Activated T-cell treated with anti-CD3 and anti-CD28 coated beads, Interleukin-2, amount 50 U/mL, for 4 hours (primary cell): ENCODE results near the gene TUBGCP4. TPM values are rescaled to one million over a fixed set of nuclear protein-coding genes. Genes with fewer than 3 reads are reported as not detected.
"Not testable (repeated sequence)": the region's sequence is repeated elsewhere in the genome, so short reads cannot be mapped to it uniquely, and the experiment has no call there.

ENCODE experiments used
- ATAC-seq, 2 donors: fragments of 200-7000 bp; cut with Tn5 transposase; one replicate each; pipeline ENCODE4 v1.10.0; 2021
- DNase-seq: peaks from one replicate; pipeline ENCODE4 v3.0.0-alpha.2; 2020
- H3K27me3 Mint-ChIP-seq: one replicate; pipeline ENCODE4 v1.8.0; 2021; ENCODE audit warnings: low read depth, mixed read lengths
- H3K36me3 Mint-ChIP-seq: one replicate; pipeline ENCODE4 v1.8.0; 2022; ENCODE audit warnings: mixed read lengths; ENCODE audit not compliant: insufficient read depth
- H3K4me1 Mint-ChIP-seq: one replicate; pipeline ENCODE4 v1.8.0; 2021; ENCODE audit warnings: low read depth, mixed read lengths
- H3K4me3 Mint-ChIP-seq: one replicate; pipeline ENCODE4 v1.8.0; 2021; ENCODE audit warnings: mild to moderate bottlenecking, moderate library complexity, mixed read lengths
- H3K9me3 Mint-ChIP-seq: one replicate; pipeline ENCODE4 v1.8.0; 2021; ENCODE audit warnings: mixed read lengths
- total RNA-seq, 3 donors: library from RNA; stranded (reverse); gene quantifications; one replicate each; pipeline ENCODE4 v1.2.1, GENCODE V29; 2021

TUBGCP4 gene
- total RNA-seq, 3 donors from 2014 or later, result 34.6 to 39.7 (median 36.6) TPM

- DNase-seq (peak; percentile 12), ATAC-seq (peak; percentile 49)
- H3K36me3 Mint-ChIP-seq, result peaks cover 32% of the 10 kb centered on the region
- H3K27me3 Mint-ChIP-seq, result no peaks in the 10 kb centered on the region
- H3K9me3 Mint-ChIP-seq, result no peaks in the 10 kb centered on the region
- no peak overlapping the region for H3K4me3 Mint-ChIP-seq
- peaks cover 23% of the 10 kb centered on the region for H3K4me1 Mint-ChIP-seq
These were observed 5.3 kb downstream of the TUBGCP4 start for GRCh38 chr15:43376017-43376705.

GRCh38 chr15:43378601-43379000, 7.7 kb downstream of the TUBGCP4 start:
- Mint-ChIP-seq H3K36me3 (peaks cover 42% of the 10 kb centered on the region), H3K4me1 (peaks cover 8% of the 10 kb centered on the region), H3K4me3 (no peak overlapping the region), H3K27me3 (no peaks in the 10 kb centered on the region), H3K9me3 (no peaks in the 10 kb centered on the region)
- no peak for DNase-seq
- no peak for ATAC-seq

- Mint-ChIP-seq H3K36me3 (peaks cover 60% of the 10 kb centered on the region), H3K4me3 (no peak overlapping the region), H3K27me3 (no peaks in the 10 kb centered on the region), H3K9me3 (no peaks in the 10 kb centered on the region), H3K4me1 (no peaks in the 10 kb centered on the region)
- DNase-seq (no peak), ATAC-seq (no peak)
These were observed 11.4 kb downstream of the TUBGCP4 start for GRCh38 chr15:43382310-43382709.

- no peak for ATAC-seq
- Mint-ChIP-seq H3K36me3 (peaks cover 53% of the 10 kb centered on the region), H3K4me3 (no peak overlapping the region)
These were observed 12.2 kb downstream of the TUBGCP4 start for GRCh38 chr15:43383070-43383469.

GRCh38 chr15:43390723-43391122, 19.8 kb downstream of the TUBGCP4 start:
- H3K36me3 Mint-ChIP-seq, result peaks cover 39% of the 10 kb centered on the region
- H3K4me3 Mint-ChIP-seq, result no peak overlapping the region
- H3K9me3 Mint-ChIP-seq, result no peaks in the 10 kb centered on the region
- H3K27me3 Mint-ChIP-seq, result no peaks in the 10 kb centered on the region
- DNase-seq, result no peak
- no peak for ATAC-seq
- no peaks in the 10 kb centered on the region for H3K4me1 Mint-ChIP-seq

More at GRCh38 chr15:43383070-43383469, 12.2 kb downstream of the TUBGCP4 start:
- Mint-ChIP-seq H3K9me3 (no peaks in the 10 kb centered on the region), H3K4me1 (no peaks in the 10 kb centered on the region), H3K27me3 (no peaks in the 10 kb centered on the region)
- DNase-seq, result no peak

GRCh38 chr15:43393592-43393991, 22.7 kb downstream of the TUBGCP4 start:
- ATAC-seq, DNase-seq: not testable (repeated sequence)
- peaks cover 41% of the 10 kb centered on the region for H3K36me3 Mint-ChIP-seq

GRCh38 chr15:43402255-43402654, 31.4 kb downstream of the TUBGCP4 start:
- DNase-seq (no peak), ATAC-seq (no peak)
- Mint-ChIP-seq H3K36me3 (peaks cover 53% of the 10 kb centered on the region), H3K4me1 (peaks cover 4% of the 10 kb centered on the region), H3K4me3 (no peak overlapping the region), H3K9me3 (no peaks in the 10 kb centered on the region), H3K27me3 (no peaks in the 10 kb centered on the region)

More at GRCh38 chr15:43393592-43393991, 22.7 kb downstream of the TUBGCP4 start:
- not testable (repeated sequence) for H3K4me1 Mint-ChIP-seq, H3K27me3 Mint-ChIP-seq, H3K9me3 Mint-ChIP-seq, H3K4me3 Mint-ChIP-seq

GRCh38 chr15:43403616-43404015, 32.7 kb downstream of the TUBGCP4 start:
- Mint-ChIP-seq H3K4me1 (peaks cover 4% of the 10 kb centered on the region), H3K9me3 (no peaks in the 10 kb centered on the region), H3K36me3 (peaks cover 63% of the 10 kb centered on the region), H3K4me3 (no peak overlapping the region), H3K27me3 (no peaks in the 10 kb centered on the region)
- no peak for ATAC-seq
- no peak for DNase-seq

GRCh38 chr15:43404130-43404529, 33.2 kb downstream of the TUBGCP4 start:
- Mint-ChIP-seq H3K36me3 (peaks cover 62% of the 10 kb centered on the region), H3K9me3 (no peaks in the 10 kb centered on the region), H3K27me3 (no peaks in the 10 kb centered on the region), H3K4me3 (no peak overlapping the region), H3K4me1 (peaks cover 4% of the 10 kb centered on the region)
- no peak for DNase-seq
- no peak for ATAC-seq

- Mint-ChIP-seq H3K9me3 (no peaks in the 10 kb centered on the region), H3K36me3 (peaks cover 70% of the 10 kb centered on the region), H3K4me1 (peaks cover 4% of the 10 kb centered on the region), H3K27me3 (no peaks in the 10 kb centered on the region), H3K4me3 (no peak overlapping the region)
- DNase-seq (no peak), ATAC-seq (no peak)
These were observed 35.3 kb downstream of the TUBGCP4 start for GRCh38 chr15:43406189-43406588.

GRCh38 chr15:43406808-43407207, 35.9 kb downstream of the TUBGCP4 start:
- Mint-ChIP-seq H3K4me3 (no peak overlapping the region), H3K36me3 (peaks cover 68% of the 10 kb centered on the region), H3K9me3 (no peaks in the 10 kb centered on the region), H3K27me3 (no peaks in the 10 kb centered on the region), H3K4me1 (peaks cover 4% of the 10 kb centered on the region)
- ATAC-seq, result no peak
- DNase-seq, result no peak

GRCh38 chr15:43408789-43409188, 37.9 kb downstream of the TUBGCP4 start:
- Mint-ChIP-seq H3K4me3 (no peak overlapping the region), H3K27me3 (no peaks in the 10 kb centered on the region), H3K36me3 (peaks cover 68% of the 10 kb centered on the region), H3K9me3 (no peaks in the 10 kb centered on the region), H3K4me1 (peaks cover 2% of the 10 kb centered on the region)
- ATAC-seq, result no peak
- DNase-seq, result no peak

GRCh38 chr15:43410572-43411214, 39.8 kb downstream of the TUBGCP4 start:
- ATAC-seq (no peak), DNase-seq (no peak)
- H3K27me3 Mint-ChIP-seq, result no peaks in the 10 kb centered on the region
- H3K9me3 Mint-ChIP-seq, result no peaks in the 10 kb centered on the region
- H3K4me1 Mint-ChIP-seq, result no peaks in the 10 kb centered on the region
- H3K36me3 Mint-ChIP-seq, result peaks cover 64% of the 10 kb centered on the region
- H3K4me3 Mint-ChIP-seq, result no peak overlapping the region

GRCh38 chr15:43412096-43412495, 41.2 kb downstream of the TUBGCP4 start:
- no peaks in the 10 kb centered on the region for H3K4me1 Mint-ChIP-seq
- no peak for DNase-seq
- H3K9me3 Mint-ChIP-seq, result no peaks in the 10 kb centered on the region
- H3K36me3 Mint-ChIP-seq, result peaks cover 58% of the 10 kb centered on the region
- H3K4me3 Mint-ChIP-seq, result no peak overlapping the region
- H3K27me3 Mint-ChIP-seq, result no peaks in the 10 kb centered on the region
- no peak for ATAC-seq

GRCh38 chr15:43414196-43414595, 43.3 kb downstream of the TUBGCP4 start:
- H3K4me1 Mint-ChIP-seq, result no peaks in the 10 kb centered on the region
- no peak for DNase-seq
- no peaks in the 10 kb centered on the region for H3K27me3 Mint-ChIP-seq
- no peak for ATAC-seq
- H3K36me3 Mint-ChIP-seq, result peaks cover 47% of the 10 kb centered on the region
- H3K4me3 Mint-ChIP-seq, result no peak overlapping the region
- H3K9me3 Mint-ChIP-seq, result no peaks in the 10 kb centered on the region
